Activated CD4-positive, alpha-beta T cell treated with anti-CD3 and anti-CD28 coated beads for 1 hour (primary cell): ENCODE results near the gene SCYL2.
"Not testable (repeated sequence)": the region's sequence is repeated elsewhere in the genome, so short reads cannot be mapped to it uniquely, and the experiment has no call there.

Source experiments
- DNase-seq: peaks from one replicate; pipeline ENCODE4 v3.0.0-alpha.2; 2020

SCYL2 gene

GRCh38 chr12:100265732-100266584 is 1.0 kb upstream of the SCYL2 start:
- DNase-seq: no peak

- DNase-seq: no peak
These were observed 467 bp upstream of the SCYL2 start for GRCh38 chr12:100266585-100266834.

GRCh38 chr12:100267603-100268281 is 765 bp downstream of the SCYL2 start:
- no peak for DNase-seq

GRCh38 chr12:100268835-100269564 is 2.0 kb downstream of the SCYL2 start:
- DNase-seq: no peak

DNA sequence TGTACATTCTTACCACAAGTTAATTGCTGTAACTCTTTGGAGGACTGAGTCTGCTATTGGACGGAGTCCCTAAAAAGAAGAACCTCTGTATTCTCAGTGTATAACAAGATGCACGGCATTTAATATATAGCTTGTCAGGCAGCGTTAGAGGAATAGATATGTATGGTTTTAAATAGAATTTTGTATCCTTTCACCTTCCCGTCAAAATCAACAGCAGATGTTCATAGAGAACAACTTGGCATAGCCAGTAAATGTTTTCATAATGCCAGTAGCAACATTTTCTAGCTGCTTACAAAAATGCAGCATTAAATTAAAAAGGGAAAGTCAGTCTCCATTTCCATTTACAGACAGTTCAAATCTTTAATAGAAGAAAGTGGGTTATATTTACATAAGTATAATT is 6.8 kb downstream of the SCYL2 start:
- no peak for DNase-seq

- DNase-seq: no peak
These were observed 7.3 kb downstream of the SCYL2 start for GRCh38 chr12:100274291-100274690.

GRCh38 chr12:100279159-100279558 is 12.2 kb downstream of the SCYL2 start:
- no peak for DNase-seq

DNA sequence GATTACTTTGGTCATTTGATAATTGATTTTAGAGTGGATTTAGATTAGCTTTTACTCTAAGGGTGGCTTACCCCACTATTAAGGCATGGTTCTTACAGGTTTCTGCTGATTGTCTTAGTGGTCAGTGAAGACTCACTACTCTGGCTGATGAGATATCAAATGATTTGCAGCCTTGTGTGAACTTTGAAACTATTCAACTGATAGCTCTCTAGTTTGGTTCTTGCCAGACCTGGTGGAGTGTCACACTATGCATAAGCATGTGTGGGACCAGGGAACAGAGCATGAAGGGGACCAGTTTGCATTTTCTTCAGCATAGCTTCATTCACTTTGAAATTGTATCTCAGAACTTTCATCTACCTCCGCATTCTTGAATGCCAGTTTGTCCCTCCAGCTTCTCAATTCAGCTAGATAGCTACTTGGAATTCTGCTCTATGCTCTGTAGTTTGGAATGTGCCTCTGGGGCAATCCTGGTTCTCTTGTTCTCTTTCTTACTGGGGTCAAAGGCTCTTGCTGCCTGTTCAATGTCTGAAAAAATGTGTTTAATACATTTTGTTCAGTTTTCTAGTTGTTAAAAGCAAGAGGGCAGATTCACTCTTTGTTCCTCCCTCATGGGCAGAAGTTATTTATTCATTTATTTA is 12.7 kb downstream of the SCYL2 start:
- DNase-seq: no peak

DNA sequence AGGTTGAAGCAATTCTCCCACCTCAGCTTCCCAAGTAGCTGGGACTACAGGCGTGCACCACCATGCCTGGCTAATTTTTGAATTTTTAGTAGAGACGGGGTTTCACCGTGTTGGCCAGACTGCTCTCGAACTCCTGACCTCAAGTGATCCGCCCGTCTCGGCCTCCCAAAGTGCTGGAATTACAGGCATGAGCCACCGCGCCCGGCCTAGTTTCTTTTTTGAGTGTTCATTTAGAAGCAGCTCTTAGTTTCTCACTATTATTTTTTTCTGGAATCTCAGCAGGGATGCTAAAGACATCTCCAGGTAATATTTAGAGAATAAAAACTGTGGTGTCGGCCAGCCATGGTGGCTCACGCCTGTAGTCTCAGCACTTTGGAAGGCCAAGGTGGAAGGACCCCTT is 17.6 kb downstream of the SCYL2 start:
- DNase-seq: not testable (repeated sequence)

- no peak for DNase-seq
These were observed 22.1 kb downstream of the SCYL2 start for GRCh38 chr12:100289038-100289437.

GRCh38 chr12:100290016-100290415 is 23.0 kb downstream of the SCYL2 start:
- DNase-seq: no peak

- DNase-seq: no peak
These were observed 26.0 kb downstream of the SCYL2 start for GRCh38 chr12:100293017-100293416.

DNA sequence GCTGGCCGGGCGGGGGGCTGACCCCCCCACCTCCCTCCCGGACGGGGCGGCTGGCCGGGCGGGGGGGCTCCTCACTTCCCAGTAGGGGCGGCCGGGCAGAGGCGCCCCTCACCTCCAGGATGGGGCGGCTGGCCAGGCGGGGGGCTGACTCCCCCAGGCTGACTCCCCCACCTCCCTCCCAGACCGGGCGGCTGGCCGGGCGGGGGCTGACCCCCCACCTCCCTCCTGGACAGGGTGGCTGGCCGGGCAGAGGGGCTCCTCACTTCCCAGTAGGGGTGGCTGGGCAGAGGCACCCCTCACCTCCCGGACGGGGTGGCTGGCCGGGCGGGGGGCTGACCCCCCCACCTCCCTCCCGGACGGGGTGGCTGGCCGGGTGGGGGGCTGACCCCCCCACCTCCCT is 27.4 kb downstream of the SCYL2 start:
- not testable (repeated sequence) for DNase-seq

GRCh38 chr12:100295764-100296555 is 29.0 kb downstream of the SCYL2 start:
- DNase-seq: no peak

- no peak for DNase-seq
These were observed 35.1 kb downstream of the SCYL2 start for GRCh38 chr12:100302081-100302480.

DNA sequence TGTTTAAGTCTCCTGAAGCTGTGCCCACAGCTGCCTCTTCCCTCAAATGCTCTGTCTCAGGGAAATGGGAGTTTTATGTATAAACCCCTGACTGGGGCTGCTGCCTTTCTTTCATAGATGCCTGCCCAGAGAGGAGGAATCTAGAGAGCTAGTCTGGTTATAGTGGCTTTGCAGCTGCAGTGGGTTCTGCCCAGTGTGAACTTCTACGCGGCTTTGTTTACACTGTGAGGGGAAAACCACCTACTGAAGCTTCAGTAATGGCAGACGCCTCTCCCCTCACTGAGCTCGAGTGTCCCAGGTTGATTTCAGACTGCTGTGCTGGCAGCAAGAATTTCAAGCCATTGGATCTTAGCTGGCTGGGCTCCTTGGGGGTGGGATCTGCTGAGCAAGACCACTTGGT is 36.9 kb downstream of the SCYL2 start:
- no peak for DNase-seq

DNA sequence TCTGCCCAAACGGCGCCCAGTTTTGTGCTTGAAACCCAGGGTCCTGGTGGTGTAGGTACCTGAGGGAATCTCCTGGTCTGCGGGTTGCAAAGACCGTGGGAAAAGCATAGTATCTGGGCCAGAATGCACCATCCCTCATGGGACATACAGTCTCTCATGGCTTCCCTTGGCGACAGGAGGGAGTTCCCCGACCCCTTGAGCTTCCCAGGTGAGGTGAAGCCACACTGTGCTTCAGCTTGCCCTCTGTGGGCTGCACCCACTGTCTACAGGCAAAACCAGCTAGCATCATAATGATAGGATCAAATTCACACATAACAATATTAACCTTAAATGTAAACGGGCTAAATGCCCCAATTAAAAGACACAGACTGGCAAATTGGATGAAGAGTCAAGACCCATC is 37.4 kb downstream of the SCYL2 start:
- DNase-seq: not testable (repeated sequence)

DNA sequence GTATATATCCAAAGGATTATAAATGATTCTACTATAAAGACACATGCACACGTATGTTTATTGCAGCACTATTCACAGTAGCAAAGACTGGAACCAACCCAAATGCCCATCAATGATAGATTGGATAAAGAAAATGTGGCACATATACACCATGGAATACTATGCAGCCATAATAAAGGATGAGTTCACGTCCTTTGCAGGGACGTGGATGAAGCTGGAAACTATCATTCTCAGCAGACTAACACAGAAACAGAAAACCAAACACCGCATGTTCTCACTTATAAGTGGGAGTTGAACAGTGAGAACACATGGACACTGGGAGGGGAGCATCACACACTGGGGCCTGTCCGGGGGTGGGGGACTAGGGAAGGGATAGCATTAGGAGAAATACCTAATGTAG is 41.2 kb downstream of the SCYL2 start:
- not testable (repeated sequence) for DNase-seq

GRCh38 chr12:100311317-100311716 is 44.3 kb downstream of the SCYL2 start:
- no peak for DNase-seq

GRCh38 chr12:100317371-100317770 is 50.4 kb downstream of the SCYL2 start:
- DNase-seq: no peak

GRCh38 chr12:100324498-100324897 is 57.5 kb downstream of the SCYL2 start:
- DNase-seq: no peak

GRCh38 chr12:100326208-100326607 is 59.2 kb downstream of the SCYL2 start:
- DNase-seq: no peak

GRCh38 chr12:100329800-100330199 is 62.8 kb downstream of the SCYL2 start:
- no peak for DNase-seq
